ENCODE data around the gene MEX3B.

MEX3B gene

GRCh38 chr15:82045892-82046665 lies at the start of gene MEX3B:
Gene MEX3B, minus strand, starts transcription at chr15:82046018. Its CDS starts 313 bp downstream, at chr15:82045705.
- peak; percentile 53 for DNase-seq

GRCh38 chr15:82093774-82094211 lies 48.0 kb upstream of the MEX3B start:
- DNase-seq, result no peak

DNA sequence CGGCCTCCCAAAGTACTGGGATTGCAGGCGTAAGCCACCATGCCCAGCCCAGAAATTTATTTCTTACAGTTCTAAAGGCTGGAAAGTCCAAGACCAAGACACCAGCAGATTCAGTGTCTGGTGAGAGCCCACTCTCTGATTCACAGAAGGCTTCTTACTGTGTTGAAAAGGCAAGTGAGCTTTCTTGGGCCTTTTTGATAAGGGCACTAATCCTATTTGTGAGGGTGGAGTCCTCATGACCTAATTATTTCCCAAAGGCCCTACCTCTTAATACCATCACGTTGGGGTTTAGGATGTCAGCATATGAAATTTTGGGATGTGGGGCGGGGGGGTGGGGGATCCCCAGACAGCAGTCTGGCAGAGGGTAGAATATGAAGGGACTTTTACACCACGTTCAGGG lies 47.5 kb upstream of the MEX3B start:
- no peak for DNase-seq

DNA sequence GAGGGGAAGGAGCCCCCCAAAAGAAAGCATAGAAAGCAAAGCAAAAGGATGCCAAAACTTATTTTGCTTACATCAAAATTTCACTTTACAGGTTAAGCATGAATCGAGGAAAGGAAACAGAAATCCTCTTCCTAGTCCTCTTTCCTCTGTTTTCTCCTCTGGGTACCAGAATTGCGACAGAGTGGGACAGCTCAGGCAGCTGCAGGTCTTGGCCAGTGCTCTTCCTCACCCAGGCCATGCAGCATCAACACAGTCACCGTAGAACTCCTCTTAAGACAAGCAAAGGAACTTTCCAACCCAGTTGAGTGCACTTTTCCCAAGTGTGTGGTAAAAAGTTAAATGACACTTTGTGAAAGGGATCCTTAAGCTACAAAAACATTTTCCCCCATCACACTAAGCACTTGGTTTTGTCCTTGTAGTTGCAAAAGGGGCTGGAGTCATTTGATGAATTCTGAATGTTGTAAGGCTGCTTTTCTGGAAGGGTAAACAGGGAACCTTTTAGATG lies 45.9 kb upstream of the MEX3B start:
- DNase-seq, result no peak

GRCh38 chr15:82086243-82086995 lies 40.6 kb upstream of the MEX3B start:
- no peak for DNase-seq

DNA sequence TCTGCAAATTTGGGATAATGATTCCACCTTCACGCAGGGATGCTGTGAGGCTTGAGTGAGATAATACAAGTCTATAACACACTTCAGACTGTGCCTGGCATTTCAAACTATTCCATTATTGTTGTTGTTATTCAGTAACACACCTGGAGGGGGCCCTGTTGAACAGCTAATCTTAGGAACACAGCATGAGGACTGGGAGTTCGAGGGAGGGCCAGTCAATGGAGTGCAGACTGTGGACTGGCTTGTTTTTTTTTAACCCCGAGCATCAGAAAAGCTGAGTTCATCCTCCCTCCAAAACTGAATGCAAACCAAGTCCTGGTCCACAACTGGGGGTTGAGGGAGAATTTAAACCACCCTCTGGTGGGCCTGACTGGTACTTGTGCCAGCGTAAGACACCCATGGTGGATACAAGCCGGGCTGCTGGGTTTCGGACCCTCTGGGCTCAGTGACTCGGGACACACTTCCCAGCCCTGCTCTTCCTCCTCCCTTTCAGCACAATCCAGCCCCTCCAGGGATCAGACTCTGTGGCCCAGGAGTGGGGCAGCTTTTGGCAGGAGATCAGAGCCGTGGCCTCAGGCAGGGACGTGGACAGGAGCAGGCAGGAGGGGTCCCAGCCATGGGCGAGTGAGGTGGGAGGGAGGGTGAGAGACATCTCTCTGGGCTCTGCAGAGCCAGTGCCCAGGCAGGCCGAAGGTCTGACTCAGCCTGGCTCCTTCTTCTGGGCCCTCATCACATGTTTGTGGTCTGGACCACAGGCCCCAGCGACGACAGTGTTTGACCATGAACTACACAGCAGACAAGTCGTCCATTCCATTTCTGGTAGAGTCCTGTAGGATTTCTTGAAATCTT lies 36.3 kb upstream of the MEX3B start:
- peak; percentile 45 for DNase-seq

GRCh38 chr15:82080774-82081173 lies 35.0 kb upstream of the MEX3B start:
- no peak for DNase-seq

- no peak for DNase-seq
Observed at GRCh38 chr15:82079736-82080135, 33.9 kb upstream of the MEX3B start.

GRCh38 chr15:82074610-82075009 lies 28.8 kb upstream of the MEX3B start:
- no peak for DNase-seq

DNA sequence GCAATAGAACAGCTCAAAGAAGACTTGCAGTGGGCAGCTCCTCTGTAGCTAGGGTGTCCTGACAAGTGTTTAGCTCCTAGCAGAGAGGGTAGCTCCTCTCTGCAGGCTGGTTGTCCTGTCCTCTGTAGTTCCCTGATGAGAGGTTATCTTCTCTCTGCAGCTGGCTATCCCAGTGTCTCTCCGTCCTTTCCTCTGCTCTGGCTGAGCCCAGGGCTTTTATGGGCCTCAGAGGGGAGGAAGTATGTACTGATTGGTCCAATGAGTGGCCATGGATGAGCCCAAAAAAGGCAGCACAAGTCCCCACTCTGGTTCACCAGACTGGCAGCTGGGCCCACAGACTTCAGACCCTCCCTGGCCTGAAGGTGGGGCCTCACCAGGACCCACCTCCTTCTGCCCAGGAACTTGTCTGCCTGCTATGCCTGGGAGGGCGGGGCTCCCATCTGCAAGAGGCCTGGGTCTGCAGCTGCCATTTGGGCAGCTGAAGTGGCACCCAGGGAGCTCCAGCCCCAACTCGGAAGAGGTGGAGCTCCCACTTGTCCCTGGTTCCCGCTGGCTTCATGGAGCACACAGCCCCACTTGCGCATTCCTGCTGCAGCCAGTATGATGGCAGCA lies 27.2 kb upstream of the MEX3B start:
- no peak for DNase-seq

DNA sequence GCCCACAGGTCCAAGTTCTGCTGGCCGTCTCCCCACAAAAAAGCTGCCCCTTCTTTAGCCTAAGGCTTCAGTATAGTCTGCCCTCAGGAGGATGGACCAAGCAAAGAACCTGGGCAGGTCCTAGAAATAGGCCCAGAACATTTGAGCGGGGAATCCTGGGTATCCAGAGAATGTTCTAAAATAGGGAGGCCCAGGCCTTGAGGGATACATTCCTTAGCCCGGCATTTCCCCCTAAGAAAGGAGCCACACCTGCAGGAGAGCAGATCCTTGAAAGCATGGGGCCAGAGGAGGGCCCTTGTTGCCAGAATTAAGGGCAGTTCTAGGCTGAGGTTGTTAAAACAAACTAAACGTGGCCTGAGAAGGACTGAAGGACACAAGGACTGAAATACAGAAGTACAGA lies 20.6 kb upstream of the MEX3B start:
- no peak for DNase-seq

- no peak for DNase-seq
Observed at GRCh38 chr15:82064824-82065223, 19.0 kb upstream of the MEX3B start.

- DNase-seq, result no peak
Observed at GRCh38 chr15:82062479-82063454, 16.9 kb upstream of the MEX3B start.

DNA sequence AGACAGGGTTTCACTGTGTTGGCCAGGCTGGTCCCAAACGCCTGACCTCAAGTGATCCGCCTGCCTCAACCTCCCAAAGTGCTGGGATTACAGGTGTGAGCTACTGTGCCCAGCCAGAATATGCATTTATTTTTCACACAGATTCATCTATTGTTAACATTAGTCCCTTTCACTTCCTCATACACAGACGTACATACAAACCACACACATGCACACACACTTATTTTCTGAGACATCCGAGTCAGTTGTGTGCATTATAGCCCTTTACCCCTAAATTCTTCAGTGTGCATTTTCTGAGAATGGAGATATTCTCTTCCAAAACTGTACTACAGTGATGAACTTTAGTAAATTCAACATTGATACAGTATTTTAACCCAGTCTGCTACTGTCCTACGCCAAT lies 15.0 kb upstream of the MEX3B start:
- no peak for DNase-seq

DNA sequence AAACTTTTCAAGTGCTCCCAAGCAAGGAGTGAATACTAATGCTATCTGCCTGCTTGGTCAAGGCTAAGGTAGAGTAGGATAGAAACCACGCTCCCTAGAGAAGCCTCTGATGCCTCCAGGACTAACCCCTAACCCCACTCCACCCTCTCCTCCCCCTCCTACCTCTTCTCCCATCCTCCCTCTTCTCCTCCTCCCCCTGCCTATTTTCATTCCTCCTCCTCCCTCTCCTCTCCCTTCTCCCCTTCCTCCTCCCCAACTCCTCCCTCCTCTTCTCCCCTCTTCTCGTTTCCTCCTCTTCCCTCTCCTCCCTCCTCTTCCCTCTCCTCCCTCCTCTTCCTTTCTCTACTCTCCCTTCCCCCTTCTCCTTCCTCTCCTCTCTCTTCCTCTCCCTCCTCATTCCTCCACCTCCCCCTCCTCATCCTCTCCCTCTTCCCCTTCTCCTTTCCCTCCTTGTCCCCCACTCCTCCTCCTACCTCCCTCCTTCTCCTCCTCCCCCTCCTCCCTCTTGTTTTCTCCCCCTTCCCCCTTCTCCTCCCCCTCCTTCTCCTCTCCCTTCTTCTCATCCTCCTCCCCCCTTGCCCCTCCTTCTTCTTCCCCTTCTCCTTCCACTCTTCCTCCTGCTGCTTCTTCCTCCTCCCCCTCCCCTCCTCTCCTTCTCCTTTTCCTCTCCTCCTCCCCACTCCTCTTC lies 12.8 kb upstream of the MEX3B start:
- DNase-seq, result no peak

GRCh38 chr15:82058026-82058425 lies 12.2 kb upstream of the MEX3B start:
- no peak for DNase-seq

- DNase-seq, result no peak
Observed at GRCh38 chr15:82056958-82057823, 11.4 kb upstream of the MEX3B start.

GRCh38 chr15:82052751-82053150 lies 6.9 kb upstream of the MEX3B start:
- no peak for DNase-seq

GRCh38 chr15:82051664-82052063 lies 5.8 kb upstream of the MEX3B start:
- no peak for DNase-seq

DNA sequence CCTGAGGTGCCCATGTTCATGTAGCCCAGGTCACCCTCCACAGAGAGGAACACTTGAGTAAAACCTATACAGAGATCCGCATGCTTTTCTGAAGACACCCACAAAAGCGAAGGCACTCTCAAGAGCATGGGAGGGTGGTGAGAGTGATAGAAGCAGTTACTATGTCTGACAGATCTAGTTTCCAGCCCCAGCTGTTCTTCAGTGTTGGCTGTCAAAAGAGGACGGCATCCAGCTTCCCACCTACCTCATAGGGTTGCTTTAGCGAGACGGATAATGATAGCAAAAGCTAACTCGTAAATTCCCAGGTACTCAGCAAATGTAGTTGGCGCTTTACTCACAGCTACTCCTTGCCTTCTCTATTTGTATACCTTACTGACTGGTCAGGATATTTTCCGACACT lies 3.0 kb upstream of the MEX3B start:
- DNase-seq, result no peak

Measured in NCI-H2029 treated with DMSO at 0.1 percent for 48 hours (cell line).